ENCODE results near the gene EIF4B. TPM values are rescaled to one million over a fixed set of nuclear protein-coding genes. Genes with fewer than 3 reads are reported as not detected.

EIF4B gene
- total RNA-seq, 1 experiment from 2014 or later, result 531 TPM

GRCh38 chr12:52975820-52976573, 30.3 kb upstream of the EIF4B start:
- Histone ChIP-seq H3K9me2 (ENCODE audit: insufficient read depth) (no peaks in the 10 kb centered on the region), H3K4me2 (peak overlapping the region; percentile 25; the same call in 1 of the 2 replicates), H3K79me2 (ENCODE audit: low read depth) (peaks cover 14% of the 10 kb centered on the region; the same call in 1 of the 2 replicates), H3K9me3 (ENCODE audit: insufficient read depth, low read depth) (no peaks in the 10 kb centered on the region), H3K4me3 (no peak overlapping the region), H3F3A (ENCODE audit: insufficient read depth, low read depth) (peaks cover 29% of the 10 kb centered on the region), H4K20me1 (ENCODE audit: insufficient read depth) (no peaks in the 10 kb centered on the region), H2AFZ (no peak overlapping the region), H3K27me3 (ENCODE audit: insufficient read depth, low read depth) (no peaks in the 10 kb centered on the region), H3K4me1 (replicated peaks; ENCODE audit: insufficient read depth) (peaks cover 68% of the 10 kb centered on the region), H3K36me3 (ENCODE audit: low read depth) (no peaks in the 10 kb centered on the region), H3K27ac (0 out of 2 replicates have a peak overlapping the region, but pooled peaks have one; percentile 0)
- DNase-seq, result peak; percentile 60 to 61
- no TSS peak for BruUV-seq (replicated peaks)
- ChIA-PET CTCF (no interaction called here), POLR2A (ENCODE audit: unreplicated experiment) (interaction anchor here (0.9 kb wide), 1 partner anchor 71 kb away, joined by 4 read pairs; the partner anchor contains the start of gene KRT8)
- intact Hi-C loops (cut with micrococcal nuclease; ENCODE audit: unreplicated experiment), result loop anchor here (1.0 to 10.0 kb wide), 3 partner anchors 71 to 451 kb away; partner anchors contain the start of genes KRT5 and KRT8
- TF ChIP-seq CTCF (conservative IDR thresholded peaks at IDR 0.05), result peak; percentile 57
- TF ChIP-seq EZH2 (IDR thresholded peaks at IDR 0.05; ENCODE audit: low read depth), result no peak

- H3K36me3 ChIP-seq (ENCODE audit: low read depth), result no peaks in the 10 kb centered on the region
- H3F3A ChIP-seq (ENCODE audit: insufficient read depth, low read depth), result peaks cover 23% of the 10 kb centered on the region
- H3K4me3 ChIP-seq, result no peak overlapping the region
- no peak overlapping the region for H2AFZ ChIP-seq
- TF ChIP-seq CTCF (conservative IDR thresholded peaks at IDR 0.05), result no peak; the same call in 1 of the 2 replicates
- TF ChIP-seq EZH2 (IDR thresholded peaks at IDR 0.05; ENCODE audit: low read depth), result no peak
- H3K4me2 ChIP-seq, result peak overlapping the region; percentile 25; the same call in 1 of the 2 replicates
- ChIA-PET CTCF (interaction anchor here (0.6 to 1.4 kb wide), 3 partner anchors 71 to 655 kb away, joined by 3 to 5 read pairs (median 4); no protein-coding TSS in a partner anchor), POLR2A (ENCODE audit: unreplicated experiment) (interaction anchor here (0.6 kb wide), 1 partner anchor 534 kb away, joined by 3 read pairs; no protein-coding TSS in a partner anchor)
- H3K79me2 ChIP-seq (ENCODE audit: low read depth), result peaks cover 14% of the 10 kb centered on the region; the same call in 1 of the 2 replicates
- no peaks in the 10 kb centered on the region for H3K9me2 ChIP-seq (ENCODE audit: insufficient read depth)
- no peaks in the 10 kb centered on the region for H4K20me1 ChIP-seq (ENCODE audit: insufficient read depth)
- H3K9me3 ChIP-seq (ENCODE audit: insufficient read depth, low read depth), result no peaks in the 10 kb centered on the region
- no peaks in the 10 kb centered on the region for H3K27me3 ChIP-seq (ENCODE audit: insufficient read depth, low read depth)
- no TSS peak for BruUV-seq (replicated peaks)
- DNase-seq, result peak in 1 of 2 experiments; percentile 51
- H3K4me1 ChIP-seq (replicated peaks; ENCODE audit: insufficient read depth), result peaks cover 62% of the 10 kb centered on the region
- intact Hi-C loops (cut with micrococcal nuclease; ENCODE audit: unreplicated experiment), result loop anchor here (1.0 to 10.0 kb wide), 3 partner anchors 71 to 452 kb away; partner anchors contain the start of genes KRT5 and KRT8
- 0 out of 2 replicates have a peak overlapping the region, but pooled peaks have one; percentile 0 for H3K27ac ChIP-seq
Observed at GRCh38 chr12:52976574-52977071, 29.6 kb upstream of the EIF4B start.

GRCh38 chr12:52977170-52977569, 29.1 kb upstream of the EIF4B start:
- peaks cover 58% of the 10 kb centered on the region for H3K4me1 ChIP-seq (replicated peaks; ENCODE audit: insufficient read depth)
- no peaks in the 10 kb centered on the region for H3K36me3 ChIP-seq (ENCODE audit: low read depth)
- BruUV-seq (replicated peaks), result no TSS peak
- ChIA-PET POLR2A (ENCODE audit: unreplicated experiment) (interaction anchor here (0.6 to 0.8 kb wide), 5 partner anchors 12 to 535 kb away, joined by 3 to 17 read pairs (median 6); partner anchors contain the start of gene KRT8), CTCF (interaction anchor here (0.6 to 1.4 kb wide), 5 partner anchors 52 to 656 kb away, joined by 3 to 11 read pairs (median 4); no protein-coding TSS in a partner anchor)
- peaks cover 17% of the 10 kb centered on the region for H3F3A ChIP-seq (ENCODE audit: insufficient read depth, low read depth)
- no peak for TF ChIP-seq CTCF (conservative IDR thresholded peaks at IDR 0.05)
- TF ChIP-seq EZH2 (IDR thresholded peaks at IDR 0.05; ENCODE audit: low read depth), result no peak
- peaks cover 14% of the 10 kb centered on the region; the same call in 1 of the 2 replicates for H3K79me2 ChIP-seq (ENCODE audit: low read depth)
- intact Hi-C loops (cut with micrococcal nuclease; ENCODE audit: unreplicated experiment), result loop anchor here (10.0 kb wide), 1 partner anchor 452 kb away; the partner anchor contains the start of gene KRT5
- no peak overlapping the region for H3K4me2 ChIP-seq
- no peak overlapping the region for H2AFZ ChIP-seq
- no peak overlapping the region for H3K4me3 ChIP-seq
- H4K20me1 ChIP-seq (ENCODE audit: insufficient read depth), result no peaks in the 10 kb centered on the region
- H3K9me3 ChIP-seq (ENCODE audit: insufficient read depth, low read depth), result no peaks in the 10 kb centered on the region
- H3K27me3 ChIP-seq (ENCODE audit: insufficient read depth, low read depth), result no peaks in the 10 kb centered on the region
- no peak overlapping the region for H3K27ac ChIP-seq
- no peak for DNase-seq
- H3K9me2 ChIP-seq (ENCODE audit: insufficient read depth), result no peaks in the 10 kb centered on the region
